ENCODE results near the gene TARDBP.
A peak's percentile ranks its signal among the peaks of the same experiment; 100 is the strongest.
"Not testable (repeated sequence)": the region's sequence is repeated elsewhere in the genome, so short reads cannot be mapped to it uniquely, and the experiment has no call there.

The TARDBP gene

DNA sequence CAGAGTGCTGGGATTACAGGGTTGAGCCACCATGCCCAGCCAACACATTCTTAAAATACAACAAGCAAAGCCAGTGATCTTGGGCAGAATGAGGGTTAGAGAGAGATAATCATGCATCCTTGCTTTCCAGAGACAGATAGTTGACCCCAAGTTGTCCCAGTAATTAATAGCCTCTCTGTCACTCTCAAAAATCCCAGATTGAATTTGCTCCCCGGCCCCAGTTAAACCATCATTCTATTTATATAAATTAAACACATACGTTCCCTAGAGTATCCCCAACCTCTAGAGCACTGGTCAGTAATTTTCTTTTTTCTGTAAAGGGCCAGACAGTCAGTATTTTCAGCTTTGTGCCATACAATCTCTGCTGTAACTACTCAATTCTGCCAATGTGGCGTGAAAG, 16.4 kb upstream of the TARDBP start:
- no peak for DNase-seq

DNA sequence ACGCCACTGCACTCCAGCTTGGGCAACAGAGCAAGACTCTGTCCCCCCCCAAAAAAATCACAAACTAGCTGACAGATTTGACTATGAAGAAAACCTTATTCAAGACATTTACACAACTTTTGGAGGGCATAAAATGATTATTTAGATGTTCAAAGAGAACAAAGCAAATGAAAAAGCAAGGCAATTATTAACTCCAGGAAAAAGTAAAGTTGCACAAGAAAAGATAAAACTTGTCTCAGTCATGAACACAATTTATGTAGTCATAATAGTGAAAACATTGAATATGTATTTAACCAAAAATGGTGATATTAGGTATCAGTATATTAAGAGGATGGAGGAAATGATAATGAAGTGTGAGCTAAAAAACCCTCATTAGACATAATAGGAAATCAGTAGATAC, 11.9 kb upstream of the TARDBP start:
- no peak for DNase-seq

DNA sequence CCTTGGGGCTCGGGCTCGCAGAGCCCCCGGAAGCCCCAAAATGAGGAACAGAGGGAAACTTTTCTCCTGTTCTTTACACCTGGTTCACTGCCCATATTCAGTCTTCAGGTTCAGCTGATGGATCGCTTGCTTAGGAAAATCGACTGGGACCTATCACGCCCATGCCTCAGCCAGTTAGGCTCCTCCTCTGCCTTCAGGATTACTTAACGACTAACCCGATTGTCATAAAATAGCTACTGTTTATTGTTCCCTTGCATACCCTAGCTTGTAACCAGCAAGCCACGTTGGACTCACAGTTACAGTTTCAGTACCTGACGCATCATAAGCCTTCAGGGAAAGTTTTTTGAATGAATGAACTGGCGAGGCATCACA, 692 bp downstream of the TARDBP start:
- DNase-seq = no peak

DNA sequence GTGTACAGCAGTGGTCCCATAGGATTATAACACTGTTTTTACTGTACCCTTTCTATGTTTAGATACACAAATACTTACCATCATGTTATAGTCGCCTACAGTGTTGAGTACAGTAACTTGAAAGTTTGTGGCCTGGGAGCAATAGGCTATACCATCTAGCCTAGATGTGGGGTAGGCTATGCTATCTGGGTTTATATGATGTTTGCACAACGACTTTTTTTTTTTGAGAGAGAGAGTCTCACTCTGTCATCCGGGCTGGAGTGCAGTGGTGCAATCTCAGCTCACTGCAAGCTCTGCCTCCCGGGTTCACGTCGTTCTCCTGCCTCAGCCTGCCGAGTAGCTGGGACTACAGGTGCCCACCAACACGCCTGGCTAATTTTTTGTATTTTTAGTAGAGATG, 6.9 kb downstream of the TARDBP start:
- DNase-seq = not testable (repeated sequence)

GRCh38 chr1:11019971-11020370, 7.5 kb downstream of the TARDBP start:
- no peak for DNase-seq

DNA sequence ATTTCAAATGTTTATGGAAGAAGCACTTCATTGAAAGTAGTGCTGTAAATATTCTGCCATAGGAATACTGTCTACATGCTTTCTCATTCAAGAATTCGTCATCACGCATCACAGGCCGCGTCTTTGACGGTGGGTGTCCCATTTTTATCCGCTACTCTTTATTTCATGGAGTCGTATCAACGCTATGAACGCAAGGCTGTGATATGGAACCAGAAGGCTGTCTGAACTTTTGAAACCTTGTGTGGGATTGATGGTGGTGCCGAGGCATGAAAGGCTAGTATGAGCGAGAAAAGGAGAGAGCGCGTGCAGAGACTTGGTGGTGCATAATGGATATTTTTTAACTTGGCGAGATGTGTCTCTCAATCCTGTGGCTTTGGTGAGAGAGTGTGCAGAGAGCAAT, 10.7 kb downstream of the TARDBP start:
- DNase-seq = no peak

- no peak for DNase-seq
Measured at GRCh38 chr1:11024154-11024873, 11.9 kb downstream of the TARDBP start.

- no peak for DNase-seq
Measured at GRCh38 chr1:11024874-11025203, 12.4 kb downstream of the TARDBP start.

DNA sequence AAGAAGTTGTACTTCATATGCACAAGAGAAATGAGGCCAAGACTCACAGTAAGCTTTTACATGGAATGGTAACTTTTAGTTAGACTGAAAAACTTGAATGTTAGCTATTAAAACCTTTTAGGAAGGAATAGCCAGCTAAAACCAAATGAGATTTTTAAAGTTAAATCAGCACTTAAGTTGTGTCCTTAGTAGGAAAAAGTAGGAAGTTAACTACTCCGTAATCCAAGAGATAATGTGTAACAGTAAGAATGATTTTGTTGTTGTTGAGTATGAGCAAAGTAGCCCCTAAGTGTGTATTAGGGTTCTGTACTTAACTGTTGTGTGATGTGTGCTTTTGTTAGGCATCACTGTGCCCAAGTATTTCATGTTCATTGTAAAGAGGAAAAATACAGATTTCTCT, 13.2 kb downstream of the TARDBP start:
- DNase-seq = no peak

GRCh38 chr1:11026052-11026451, 13.6 kb downstream of the TARDBP start:
- no peak for DNase-seq

GRCh38 chr1:11026903-11027302, 14.4 kb downstream of the TARDBP start:
- no peak for DNase-seq

- no peak for DNase-seq
Measured at GRCh38 chr1:11027316-11027715, 14.9 kb downstream of the TARDBP start.

- DNase-seq = no peak
Measured at GRCh38 chr1:11028018-11028417, 15.6 kb downstream of the TARDBP start.

DNA sequence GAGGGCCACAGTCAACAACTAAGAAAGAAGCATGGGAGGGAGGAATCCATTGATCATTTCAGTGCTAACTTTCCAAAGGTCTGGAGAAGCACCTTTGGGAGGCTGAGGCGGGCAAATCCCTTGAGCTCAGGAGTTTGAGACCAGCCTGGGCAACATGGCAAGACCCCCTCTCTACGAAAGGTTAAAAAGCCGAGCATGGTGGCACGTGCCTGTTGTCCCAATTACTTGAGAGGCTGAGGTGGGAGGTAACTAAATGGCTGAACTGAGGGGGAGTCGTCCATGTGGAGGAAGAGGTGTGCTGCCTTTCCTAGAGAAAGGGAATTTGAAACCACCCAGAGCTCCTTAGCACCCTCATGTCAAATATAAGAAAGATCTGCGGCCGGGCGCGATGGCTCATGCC, 18.4 kb downstream of the TARDBP start:
- no peak for DNase-seq

GRCh38 chr1:11031624-11032262, 19.3 kb downstream of the TARDBP start:
- no peak for DNase-seq

- not testable (repeated sequence) for DNase-seq
Measured at GRCh38 chr1:11037019-11037739, 24.7 kb downstream of the TARDBP start.

GRCh38 chr1:11037740-11038182, 25.3 kb downstream of the TARDBP start:
- DNase-seq = peak; percentile 91 to 93

- no peak for DNase-seq
Measured at GRCh38 chr1:11039351-11040104, 27.1 kb downstream of the TARDBP start.

DNA sequence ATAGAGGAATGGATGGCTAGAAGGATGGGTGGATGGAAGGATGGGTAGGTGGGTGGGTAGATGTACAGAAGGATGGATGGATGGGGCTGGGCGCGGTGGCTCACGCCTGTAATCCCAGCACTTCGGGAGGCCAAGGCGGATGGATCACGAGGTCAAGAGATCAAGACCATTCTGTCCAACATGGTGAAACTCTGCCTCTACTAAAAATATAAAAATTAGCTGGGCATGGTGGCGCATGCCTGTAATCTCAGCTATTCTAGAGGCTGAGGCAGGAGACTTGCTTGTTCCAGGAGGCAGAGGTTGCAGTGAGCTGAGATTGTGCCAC, 27.6 kb downstream of the TARDBP start:
- DNase-seq = not testable (repeated sequence)

DNA sequence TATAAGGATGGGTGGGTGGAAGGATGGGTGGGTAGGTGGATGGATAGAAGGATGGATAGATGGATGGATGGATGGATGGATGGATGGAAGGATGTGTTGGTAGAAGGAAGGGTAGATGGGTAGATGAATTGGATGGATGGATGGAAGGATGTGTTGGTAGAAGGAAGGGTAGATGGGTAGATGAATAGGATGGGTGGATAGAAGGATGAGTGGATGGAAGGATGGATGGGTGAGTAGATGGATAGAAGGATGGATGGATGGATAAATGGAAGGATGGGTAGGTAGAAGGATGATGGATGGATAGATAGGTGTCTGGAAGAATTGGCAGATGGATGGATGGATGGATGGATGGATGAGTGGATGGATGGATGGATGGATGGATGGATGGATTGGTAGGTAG, 28.6 kb downstream of the TARDBP start:
- no peak for DNase-seq

GRCh38 chr1:11042065-11042464, 29.6 kb downstream of the TARDBP start:
- no peak for DNase-seq

DNA sequence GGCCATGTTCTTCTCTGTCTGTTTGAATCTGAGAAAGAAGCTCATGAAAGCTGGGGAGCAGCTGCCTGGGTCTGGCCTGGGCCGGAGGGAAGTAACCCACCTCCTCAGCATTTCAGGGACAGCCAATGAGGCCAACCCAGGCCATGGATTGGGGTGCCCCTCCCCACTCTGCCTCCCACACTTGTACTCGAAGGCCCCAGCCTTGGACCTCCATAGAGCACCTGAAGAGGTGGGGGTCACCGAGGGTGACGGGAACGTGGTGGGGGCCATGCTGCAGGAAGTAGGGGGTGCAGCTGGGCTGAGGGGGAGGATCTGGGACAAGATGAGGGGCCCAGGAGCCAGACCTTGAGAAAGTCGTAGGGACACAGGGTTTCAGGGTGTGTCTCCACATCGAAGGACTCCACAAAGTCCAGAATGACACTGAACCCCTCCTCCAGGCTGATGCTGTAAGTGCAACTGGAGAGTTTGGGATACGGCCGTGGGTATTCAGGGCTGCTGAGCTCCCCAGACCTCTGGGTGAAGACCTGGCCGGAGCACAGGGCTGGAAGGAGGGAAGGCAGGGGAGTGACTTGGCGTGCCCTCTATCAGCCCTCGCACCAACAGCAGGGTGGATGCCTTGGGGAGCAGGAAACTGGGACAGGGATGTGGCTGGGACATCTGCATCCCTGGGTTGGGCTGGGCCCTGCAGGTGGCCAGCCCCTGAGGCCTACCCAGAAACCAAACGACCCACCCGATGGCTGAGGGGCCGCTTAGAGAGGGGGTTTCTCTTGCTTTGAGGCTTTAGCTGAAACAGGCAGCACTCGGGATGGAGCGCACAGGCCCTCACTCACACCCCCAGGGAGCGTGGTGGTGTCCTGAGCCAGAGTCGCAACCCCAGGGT, 30.8 kb downstream of the TARDBP start:
- DNase-seq = no peak

All from activated T-cell treated with anti-CD3 and anti-CD28 coated beads, Interleukin-2, amount 50 U/mL, for 48 hours (primary cell).